ENCODE results near the gene IRAK1BP1.

DNA sequence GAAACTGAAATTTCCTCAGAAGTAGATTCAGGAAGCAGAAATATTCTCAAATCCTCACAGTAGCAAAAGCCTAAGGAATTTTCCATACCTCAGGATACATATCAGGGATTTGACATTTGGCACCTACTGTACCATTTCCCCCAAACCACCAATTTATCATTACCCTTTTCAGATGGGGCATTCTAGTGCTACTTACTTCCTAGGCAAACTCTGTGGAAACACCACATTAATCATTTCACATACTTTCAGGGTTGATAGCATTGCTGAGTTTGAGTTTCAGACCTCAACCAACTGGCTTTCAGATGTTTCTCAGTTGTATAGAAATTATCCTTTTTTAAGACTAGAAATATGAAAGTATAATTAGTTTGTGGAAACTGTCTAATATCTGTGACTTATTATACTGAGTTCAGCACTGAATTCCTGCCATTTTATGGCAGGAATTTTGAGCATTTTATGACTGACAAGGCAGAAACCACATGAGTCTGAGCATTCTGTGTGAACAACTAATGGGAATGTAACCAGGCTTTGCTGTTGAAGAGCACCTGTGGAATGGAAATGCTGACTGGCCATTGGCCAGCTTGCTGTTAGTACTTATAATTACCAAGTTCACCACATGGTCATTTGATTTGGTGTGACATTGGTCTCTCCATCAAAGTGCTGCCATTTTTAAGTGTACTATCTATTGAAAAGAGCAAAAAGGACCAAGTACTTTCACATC is 35.1 kb upstream of the IRAK1BP1 start:
- TF ChIP-seq CTCF (IDR thresholded peaks at IDR 0.05; ENCODE audit: low read depth, low read length) (no peak), EZH2phosphoT487 (IDR thresholded peaks at IDR 0.05; ENCODE audit: low read depth) (no peak)

Data from OCI-LY3 (cell line).